Measurements from ENCODE around the gene DDX24.

DDX24 gene

GRCh38 chr14:94045563-94046345 lies 35.2 kb downstream of the DDX24 start:
- no peak for DNase-seq

GRCh38 chr14:94045101-94045500 lies 35.9 kb downstream of the DDX24 start:
- no peak for DNase-seq

DNA sequence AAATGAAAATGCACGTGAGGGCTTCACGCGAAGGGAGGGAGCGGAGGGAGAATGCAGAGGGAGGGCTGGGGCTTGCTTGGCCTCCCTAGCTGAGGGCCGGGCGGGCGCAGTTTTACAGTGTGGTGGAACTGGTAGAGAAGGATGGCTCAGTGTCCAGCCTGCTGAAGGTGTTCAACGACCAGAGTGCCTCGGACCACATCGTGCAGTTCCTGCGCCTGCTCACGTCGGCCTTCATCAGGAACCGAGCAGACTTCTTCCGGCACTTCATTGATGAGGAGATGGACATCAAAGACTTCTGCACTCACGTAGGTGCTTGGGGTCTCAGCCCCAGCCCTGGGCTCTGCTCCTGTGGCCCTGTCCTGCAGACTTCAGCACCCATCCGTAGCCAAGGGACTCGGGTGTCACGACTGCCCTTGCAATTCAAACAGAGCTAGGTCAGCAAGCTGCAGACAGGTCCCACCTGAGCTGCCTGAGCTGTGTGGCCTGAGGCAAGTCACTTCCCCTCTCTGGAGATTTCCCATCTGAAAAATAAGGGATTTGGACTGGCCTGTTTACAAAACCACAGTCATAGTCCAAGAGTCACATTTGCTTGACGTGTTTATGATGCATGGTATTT lies 36.4 kb downstream of the DDX24 start:
- no peak for DNase-seq

DNA sequence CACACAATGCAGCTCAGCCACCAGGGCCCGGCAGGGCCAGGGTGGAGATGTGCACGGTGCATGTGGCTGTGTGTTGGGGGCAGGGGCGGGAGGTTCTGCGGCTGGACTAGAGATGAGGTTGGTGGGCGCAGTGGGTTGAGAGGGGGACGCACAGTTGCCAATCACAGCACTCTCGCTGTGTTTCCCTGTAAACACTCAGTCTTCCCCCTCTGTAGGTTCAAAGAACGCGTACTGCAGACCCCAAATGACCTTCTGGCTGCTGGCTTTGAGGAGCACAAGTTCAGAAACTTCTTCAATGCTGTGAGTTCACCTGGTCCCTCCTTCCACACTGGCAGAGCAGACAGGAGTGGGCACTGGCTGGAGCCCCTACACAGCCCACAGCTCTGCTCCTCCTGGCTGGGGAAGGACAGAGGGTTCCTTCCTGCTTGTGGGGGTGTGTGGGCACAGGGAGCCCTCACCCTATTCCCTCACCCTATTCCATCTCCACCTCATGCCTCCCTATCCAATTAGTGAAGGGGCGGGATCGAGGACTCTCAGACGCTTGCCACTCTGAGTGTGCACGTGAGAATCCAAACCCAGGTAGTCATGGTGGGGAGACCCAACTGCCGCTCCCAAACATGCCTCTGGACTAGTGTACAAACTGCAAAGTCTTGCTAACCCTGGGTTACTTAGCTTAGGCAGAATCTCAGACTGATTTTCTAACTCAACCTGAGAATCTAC lies 37.1 kb downstream of the DDX24 start:
- DNase-seq: no peak

GRCh38 chr14:94043111-94043755 lies 37.8 kb downstream of the DDX24 start:
- no peak for DNase-seq

DNA sequence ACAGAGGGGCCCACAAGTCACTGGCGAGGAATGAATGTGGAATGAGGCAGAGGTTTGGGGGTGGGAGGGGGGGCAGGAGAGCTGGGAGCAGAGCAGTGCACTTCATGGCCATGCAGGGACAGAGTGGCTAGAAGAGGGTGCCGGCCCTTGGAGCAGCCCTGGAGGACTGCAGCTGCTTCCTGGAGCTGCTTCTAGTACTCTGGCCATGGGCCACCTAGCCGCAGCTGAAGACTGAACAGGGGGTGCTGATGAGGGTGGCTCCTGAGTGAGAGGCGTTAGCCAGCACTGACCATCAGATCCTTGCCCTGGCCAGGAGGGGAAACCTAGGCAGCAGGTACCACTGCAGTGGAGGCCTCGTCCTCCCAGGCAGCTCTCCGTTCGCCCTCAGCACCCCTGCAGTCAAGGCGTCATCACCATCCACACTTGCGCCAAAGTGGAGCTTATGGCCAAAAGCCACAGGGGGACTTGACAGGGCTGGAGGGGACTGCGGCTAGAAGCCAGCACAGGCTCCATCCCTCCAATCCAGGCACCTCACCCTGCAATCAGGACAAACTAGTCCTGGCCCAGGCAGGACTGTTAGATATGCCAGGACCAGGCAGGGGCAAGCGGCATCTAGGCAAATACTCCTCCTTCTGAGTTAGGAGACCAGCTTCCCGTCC lies 38.4 kb downstream of the DDX24 start:
- DNase-seq: no peak

- no peak for DNase-seq
Measured at GRCh38 chr14:94041551-94042346, 39.3 kb downstream of the DDX24 start.

GRCh38 chr14:94040796-94041195 lies 40.2 kb downstream of the DDX24 start:
- no peak for DNase-seq

DNA sequence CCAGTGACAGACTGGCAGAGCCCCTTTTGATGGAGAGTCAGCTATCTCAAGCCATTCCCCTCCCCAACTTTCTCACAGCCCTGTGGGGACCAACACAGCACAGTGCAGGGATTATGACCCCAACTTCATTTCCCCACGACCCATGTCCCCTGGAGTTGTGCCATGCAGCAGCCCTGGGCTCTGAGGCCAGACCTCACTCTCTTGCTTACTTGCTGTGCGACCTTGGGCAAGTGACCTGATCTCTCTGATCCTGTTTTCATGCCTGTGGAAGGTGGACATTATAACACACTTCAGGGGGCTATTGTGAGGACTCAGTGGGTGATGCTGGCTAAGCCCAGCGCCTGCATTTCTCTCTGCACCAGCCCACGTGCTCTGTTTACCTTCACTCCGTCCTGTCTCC lies 40.8 kb downstream of the DDX24 start:
- no peak for DNase-seq

GRCh38 chr14:94038921-94039629 lies 41.9 kb downstream of the DDX24 start:
- DNase-seq: no peak

DNA sequence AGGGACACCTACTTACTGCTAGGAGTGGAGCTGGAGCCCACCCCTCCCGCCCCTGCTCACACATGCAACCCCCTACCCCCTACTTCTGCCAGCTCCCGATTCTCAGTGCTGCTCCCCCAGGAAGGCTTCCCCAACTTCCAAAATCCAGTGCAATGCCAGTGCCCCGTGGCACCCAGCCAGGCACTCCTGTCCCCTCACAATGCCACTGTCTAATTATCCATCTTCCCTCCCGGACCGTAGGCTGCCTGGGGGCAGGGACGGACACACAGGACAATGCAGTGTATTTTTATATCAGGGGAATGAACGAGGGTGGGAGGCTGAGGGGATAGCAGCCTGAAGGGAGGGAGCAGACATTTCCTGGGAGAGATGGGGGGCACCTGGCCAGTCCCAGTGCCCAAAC lies 42.5 kb downstream of the DDX24 start:
- DNase-seq: no peak

DNA sequence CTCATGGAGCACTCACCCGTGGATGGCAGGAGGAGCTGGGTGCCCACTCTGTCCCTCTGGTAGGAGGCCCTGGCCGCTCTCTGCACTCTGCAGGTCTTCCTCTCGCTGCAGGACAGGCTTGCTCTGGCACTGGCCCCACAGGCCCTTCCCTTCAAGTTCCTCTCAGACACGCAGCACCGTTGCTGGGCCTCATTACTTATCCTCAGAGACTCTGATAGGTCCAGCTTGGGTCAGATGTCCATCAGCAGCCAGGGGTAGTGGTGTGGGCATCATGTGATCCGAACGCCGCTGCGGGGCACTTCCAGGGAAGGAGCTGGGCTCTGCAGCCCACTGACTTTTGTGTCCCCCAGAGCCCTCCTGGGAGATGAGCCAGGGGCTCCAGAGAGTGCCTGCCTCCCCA lies 43.0 kb downstream of the DDX24 start:
- no peak for DNase-seq

GRCh38 chr14:94036313-94037167 lies 44.5 kb downstream of the DDX24 start:
- DNase-seq: peak; percentile 84

DNA sequence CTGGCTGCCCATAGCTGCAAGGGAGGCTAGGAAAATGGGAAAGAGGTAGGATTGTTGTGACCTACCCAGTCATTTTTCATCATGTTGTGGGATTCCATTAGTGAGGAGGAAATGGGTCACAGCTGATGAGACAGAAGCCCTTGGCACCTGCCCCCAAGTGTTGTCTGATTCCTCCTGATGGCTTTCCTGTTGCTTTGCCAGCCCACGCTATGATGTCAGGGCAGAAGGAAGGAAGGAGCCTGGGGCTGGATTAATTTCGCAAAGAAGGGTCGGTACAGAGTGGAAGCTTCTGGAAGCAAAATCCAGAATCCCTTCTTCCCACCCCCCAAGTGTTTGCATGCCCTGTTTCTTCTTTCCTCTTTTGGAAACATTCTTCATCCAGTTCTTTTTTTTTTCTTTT lies 46.1 kb downstream of the DDX24 start:
- no peak for DNase-seq

- DNase-seq: no peak
Measured at GRCh38 chr14:94031883-94032279, 49.1 kb downstream of the DDX24 start.

- no peak for DNase-seq
Measured at GRCh38 chr14:94031161-94031882, 49.7 kb downstream of the DDX24 start.

- no peak for DNase-seq
Measured at GRCh38 chr14:94030571-94030970, 50.4 kb downstream of the DDX24 start.

GRCh38 chr14:94029671-94030203 lies 51.3 kb downstream of the DDX24 start:
- DNase-seq: no peak

- DNase-seq: no peak
Measured at GRCh38 chr14:94029265-94029664, 51.7 kb downstream of the DDX24 start.

DNA sequence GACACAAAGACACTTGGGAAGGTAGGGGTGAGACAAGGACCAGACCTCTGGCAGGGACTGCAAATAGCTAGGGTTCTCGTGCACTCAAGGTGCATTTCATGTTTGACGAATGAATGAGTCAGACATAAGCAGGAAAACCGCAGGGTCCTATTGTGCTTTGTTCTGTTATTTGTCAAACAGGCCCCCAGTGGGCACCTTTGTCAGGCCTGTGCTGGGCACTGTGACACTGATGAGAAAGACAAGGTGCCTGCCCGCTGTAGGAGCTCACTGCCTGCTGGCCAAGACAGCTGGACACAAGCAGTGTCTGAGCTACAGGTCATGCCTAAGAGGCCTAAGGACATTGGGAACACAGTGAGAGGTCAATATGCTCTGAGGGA lies 52.6 kb downstream of the DDX24 start:
- DNase-seq: peak; percentile 43

All from stimulated activated CD4-positive, alpha-beta T cell treated with anti-CD3 and anti-CD28 coated beads, Interleukin-15, amount 100 ng/mL, for 24 hours (primary cell).